HepG2 (cell line): ENCODE measurements around the gene SEC14L2. TPM values are rescaled to one million over a fixed set of nuclear protein-coding genes. Genes with fewer than 3 reads are reported as not detected.

Experiments used
- ESRRA ChIP-seq: sonication (generic); formaldehyde crosslinking; IDR thresholded peaks from 2 replicates; pipeline ENCODE4 v1.5.1; 2020; ENCODE audit warnings: mild to moderate bottlenecking, low read depth, missing genetic modification reagents
- FLYWCH1 ChIP-seq: sonication (generic); formaldehyde crosslinking; IDR thresholded peaks from 2 replicates; pipeline ENCODE4 v1.8.1; 2023; ENCODE audit warnings: mild to moderate bottlenecking, missing genetic modification reagents
- ISX ChIP-seq: sonication (generic); formaldehyde crosslinking; conservative IDR thresholded peaks from 2 replicates; pipeline ENCODE4 v1.5.0; 2020; ENCODE audit warnings: missing genetic modification reagents
- RFXAP ChIP-seq: sonication (generic); formaldehyde crosslinking; IDR thresholded peaks from 2 replicates; pipeline ENCODE4 v1.4.0; 2020; ENCODE audit warnings: missing genetic modification reagents, borderline replicate concordance
- TAF15 ChIP-seq: fragments of 200-400 bp; formaldehyde crosslinking; IDR thresholded peaks from one replicate; pipeline ENCODE4 v1.6.1; 2018; ENCODE audit warnings: mild to moderate bottlenecking, low read depth, low read length; ENCODE audit not compliant: poor library complexity, severe bottlenecking
- THAP8 ChIP-seq: sonication (generic); formaldehyde crosslinking; IDR thresholded peaks from 2 replicates; pipeline ENCODE4 v1.5.1; 2020; ENCODE audit warnings: missing genetic modification reagents, mild to moderate bottlenecking, borderline replicate concordance
- ZBTB40 ChIP-seq, 2 experiments: fragments of 450-650 bp in 1 of 2; sonication (generic) in 1 of 2; formaldehyde crosslinking in 1 of 2; IDR thresholded peaks; 2 replicates each; pipeline versions ENCODE4 v1.6.1 to v1.8.0; 2016 to 2022; ENCODE audit warnings: antibody characterized with exemption in 1 of 2, mild to moderate bottlenecking in 1 of 2, missing genetic modification reagents in 1 of 2
- ZNF331 ChIP-seq: sonication (generic); formaldehyde crosslinking; IDR thresholded peaks from 2 replicates; pipeline ENCODE4 v1.4.0; 2020; ENCODE audit warnings: missing genetic modification reagents
- ZNF407 ChIP-seq: sonication (generic); formaldehyde crosslinking; IDR thresholded peaks from one replicate; pipeline ENCODE4 v1.5.1; 2020; ENCODE audit warnings: mild to moderate bottlenecking, missing genetic modification reagents; ENCODE audit errors: not compliant biosample characterization
- polyA plus RNA-seq, 8 experiments: library from polyadenylated mRNA; depleted of rRNA in 3 of 8; stranded (reverse) in 7 of 8; unstranded in 1 of 8; fragments of >200 nt; fragmentation: Illumina TruSeq in 4 of 8; extraction: Trizol in 4 of 8; gene quantifications; 2 replicates each; pipeline versions ENCODE4 v1.2.1 to v1.2.3, GENCODE V29; 2011 to 2016; ENCODE audit warnings: low read depth in 4 of 8, missing spikeins in 1 of 8, mixed read lengths in 1 of 8; ENCODE audit not compliant: insufficient read depth in 1 of 8
- total RNA-seq, 5 experiments: library from RNA; depleted of rRNA; stranded (reverse); fragments of >200 nt; fragmentation: Illumina TruSeq; extraction: Trizol; gene quantifications; 2 replicates each; pipeline ENCODE4 v1.2.3, GENCODE V29; 2016; ENCODE audit warnings: low read depth in 1 of 5

The SEC14L2 gene
- total and polyA plus RNA-seq, 2 of the 13 experiments (the other 11 are each of a cell fraction or from before 2014, with no cell fraction given): 4.1 to 5.1 TPM

GRCh38 chr22:30427871-30428270 lies 31.1 kb downstream of the SEC14L2 start (continued):
- TF ChIP-seq ZBTB40 (IDR thresholded peaks at IDR 0.05) (no peak), ZBTB40 (CRISPR knock-in tag; IDR thresholded peaks at IDR 0.05) (no peak), FLYWCH1 (CRISPR knock-in tag) (no peak), ISX (CRISPR knock-in tag) (no peak), ESRRA (CRISPR knock-in tag) (no peak), ZNF407 (CRISPR knock-in tag) (no peak), THAP8 (CRISPR knock-in tag) (no peak), RFXAP (no peak), TAF15 (no peak), ZNF331 (CRISPR knock-in tag) (no peak)
